AG04450 (cell line): ENCODE measurements around the gene ICAM3. TPM values are rescaled to one million over a fixed set of nuclear protein-coding genes. Genes with fewer than 3 reads are reported as not detected.
A peak's percentile ranks its signal among the peaks of the same experiment; 100 is the strongest.

Source experiments
- CTCF ChIA-PET: fragments of 300-600, 350-600 bp; formaldehyde crosslinking; extraction: SDS; loops from one replicate; lab custom pipeline; 2022; ENCODE audit warnings: antibody characterized with exemption, inconsistent platforms; lab: Charles Lee
- POLR2A ChIA-PET: fragments of 350-600 bp; formaldehyde crosslinking; extraction: SDS; loops from one replicate; lab custom pipeline; 2021; ENCODE audit warnings: antibody characterized with exemption, inconsistent platforms; lab: Yijun Ruan, JAX
- DNase-seq: peaks from one replicate; pipeline ENCODE4 v3.0.0-alpha.2; 2011; ENCODE audit warnings: low read depth, low spot score
- H3K27ac ChIP-seq: one replicate; pipeline ENCODE4 v1.5.1; 2012; ENCODE audit warnings: low read depth, low read length, control low read depth
- H3K27me3 ChIP-seq: one replicate; pipeline ENCODE4 v1.6.0; 2012; ENCODE audit warnings: low read length; ENCODE audit not compliant: control insufficient read depth, insufficient read depth
- H3K4me3 ChIP-seq: 2 replicates; pipeline ENCODE4 v1.5.1; 2011; ENCODE audit warnings: mild to moderate bottlenecking, low read depth, low read length, control low read depth
- H3K9me3 ChIP-seq: 2 replicates; pipeline ENCODE4 v1.5.1; 2012; ENCODE audit warnings: low read length; ENCODE audit not compliant: control insufficient read depth, insufficient read depth
- CTCF ChIP-seq: IDR thresholded peaks from 2 replicates; pipeline ENCODE4 v1.5.1; 2011; ENCODE audit warnings: low read depth, low read length, control low read depth, inconsistent platforms
- polyA plus RNA-seq: library from polyadenylated mRNA; depleted of rRNA; stranded (reverse); fragments of >200 nt; gene quantifications from 2 replicates; pipeline ENCODE4 v1.2.3, GENCODE V29; 2011

The ICAM3 gene
- polyA plus RNA-seq, 1 experiment: 6.7 TPM

GRCh38 chr19:10293637-10294367 lies 45.6 kb downstream of the ICAM3 start:
- no peak overlapping the region for H3K4me3 ChIP-seq
- no peak overlapping the region for H3K27ac ChIP-seq
- ChIA-PET POLR2A (no interaction called here), CTCF (no interaction called here)
- H3K9me3 ChIP-seq: peaks cover 27% of the 10 kb centered on the region
- DNase-seq: no peak
- H3K27me3 ChIP-seq: peaks cover 8% of the 10 kb centered on the region
- TF ChIP-seq CTCF: no peak

- H3K4me3 ChIP-seq: peak overlapping the region; percentile 63
- TF ChIP-seq CTCF: no peak
- ChIA-PET POLR2A (interaction anchor here (1.2 kb wide), 1 partner anchor 24 kb away, joined by 11 read pairs; no protein-coding TSS in a partner anchor), CTCF (no interaction called here)
- H3K27me3 ChIP-seq: peaks cover 8% of the 10 kb centered on the region
- no peak for DNase-seq
- no peak overlapping the region for H3K27ac ChIP-seq
- peaks cover 27% of the 10 kb centered on the region for H3K9me3 ChIP-seq
Observed at GRCh38 chr19:10292789-10293636, 46.4 kb downstream of the ICAM3 start.

GRCh38 chr19:10292206-10292788 lies 47.1 kb downstream of the ICAM3 start:
- Histone ChIP-seq H3K27me3 (peaks cover 8% of the 10 kb centered on the region), H3K27ac (no peak overlapping the region), H3K4me3 (peak overlapping the region; percentile 63), H3K9me3 (peaks cover 27% of the 10 kb centered on the region)
- no peak for TF ChIP-seq CTCF
- POLR2A ChIA-PET: interaction anchor here (1.2 to 4.1 kb wide), 3 partner anchors 21 to 41 kb away, joined by 11 to 25 read pairs (median 11); partner anchors contain the start of genes ICAM1 and RAVER1
- DNase-seq: no peak
- CTCF ChIA-PET: interaction anchor here (1.1 kb wide), 1 partner anchor 23 kb away, joined by 6 read pairs; no protein-coding TSS in a partner anchor

- ChIA-PET CTCF (interaction anchor here (0.5 to 1.1 kb wide), 6 partner anchors 15 to 327 kb away, joined by 3 to 6 read pairs (median 5); no protein-coding TSS in a partner anchor), POLR2A (interaction anchor here (0.6 to 4.1 kb wide), 7 partner anchors 10 to 129 kb away, joined by 3 to 25 read pairs (median 5); partner anchors contain the start of genes ICAM1 and RAVER1)
- H3K27me3 ChIP-seq: peaks cover 8% of the 10 kb centered on the region
- TF ChIP-seq CTCF: no peak
- peaks cover 24% of the 10 kb centered on the region for H3K9me3 ChIP-seq
- peak overlapping the region; percentile 63 for H3K4me3 ChIP-seq
- peak overlapping the region; percentile 11 for H3K27ac ChIP-seq
- no peak for DNase-seq
Observed at GRCh38 chr19:10291554-10292205, 47.7 kb downstream of the ICAM3 start.
